ENCODE data around the gene CAMK2B.

Gene CAMK2B

GRCh38 chr7:44225566-44226395 is 99.6 kb downstream of the CAMK2B start:
- no peak for DNase-seq

GRCh38 chr7:44224974-44225565 is 100.3 kb downstream of the CAMK2B start:
- no peak for DNase-seq

- DNase-seq: no peak
Observed at GRCh38 chr7:44224080-44224973, 101.1 kb downstream of the CAMK2B start.

GRCh38 chr7:44223362-44224079 is 101.9 kb downstream of the CAMK2B start:
- no peak for DNase-seq

- no peak for DNase-seq
Observed at GRCh38 chr7:44222776-44223261, 102.6 kb downstream of the CAMK2B start.

- no peak for DNase-seq
Observed at GRCh38 chr7:44222074-44222473, 103.3 kb downstream of the CAMK2B start.

- DNase-seq: no peak
Observed at GRCh38 chr7:44221231-44221791, 104.1 kb downstream of the CAMK2B start.

- DNase-seq: no peak
Observed at GRCh38 chr7:44220358-44221112, 104.9 kb downstream of the CAMK2B start.

- DNase-seq: no peak
Observed at GRCh38 chr7:44220046-44220357, 105.4 kb downstream of the CAMK2B start.

- DNase-seq: no peak
Observed at GRCh38 chr7:44219371-44220045, 105.9 kb downstream of the CAMK2B start.

- DNase-seq: no peak
Observed at GRCh38 chr7:44218418-44219201, 106.8 kb downstream of the CAMK2B start.

GRCh38 chr7:44217852-44218402 is 107.5 kb downstream of the CAMK2B start:
- DNase-seq: no peak

- no peak for DNase-seq
Observed at GRCh38 chr7:44217223-44217714, 108.1 kb downstream of the CAMK2B start.

GRCh38 chr7:44216521-44217222 is 108.7 kb downstream of the CAMK2B start:
- DNase-seq: no peak

GRCh38 chr7:44216019-44216418 is 109.4 kb downstream of the CAMK2B start:
- DNase-seq: no peak

- no peak for DNase-seq
Observed at GRCh38 chr7:44215531-44215930, 109.9 kb downstream of the CAMK2B start.

GRCh38 chr7:44213877-44214388 is 111.5 kb downstream of the CAMK2B start:
- DNase-seq: no peak

- no peak for DNase-seq
Observed at GRCh38 chr7:44213206-44213876, 112.1 kb downstream of the CAMK2B start.

All from stimulated activated CD4-positive, alpha-beta T cell treated with anti-CD3 and anti-CD28 coated beads, Interleukin-15, amount 100 ng/mL, for 24 hours (primary cell).